H9 (cell line): ENCODE results near the gene ZWILCH. TPM values are rescaled to one million over a fixed set of nuclear protein-coding genes. Genes with fewer than 3 reads are reported as not detected.

ENCODE experiments used
- DNase-seq: peaks from one replicate; pipeline ENCODE4 v3.0.0-alpha.2; 2017
- H2AFZ ChIP-seq: one replicate; pipeline ENCODE4 v1.6.1; 2013; ENCODE audit warnings: mild to moderate bottlenecking, low read length, control low read depth, moderate library complexity
- H2AK5ac ChIP-seq: 2 replicates; pipeline ENCODE4 v1.6.1; 2013; ENCODE audit warnings: low read length, control low read depth, mixed read lengths; ENCODE audit not compliant: insufficient read length
- H2BK120ac ChIP-seq: one replicate; pipeline ENCODE4 v1.6.1; 2013; ENCODE audit warnings: low read depth, mild to moderate bottlenecking, low read length, control low read depth, inconsistent platforms; ENCODE audit not compliant: poor library complexity, severe bottlenecking
- H2BK12ac ChIP-seq: 2 replicates; pipeline ENCODE4 v1.6.1; 2013; ENCODE audit warnings: low read length, control low read depth, mixed read lengths, low read depth; ENCODE audit not compliant: insufficient read length
- H2BK15ac ChIP-seq: 2 replicates; pipeline ENCODE4 v1.6.1; 2013; ENCODE audit warnings: low read depth, low read length, control low read depth
- H2BK20ac ChIP-seq: one replicate; pipeline ENCODE4 v1.6.1; 2013; ENCODE audit warnings: low read depth, mild to moderate bottlenecking, low read length, control low read depth, inconsistent platforms; ENCODE audit not compliant: poor library complexity, severe bottlenecking
- H2BK5ac ChIP-seq: 2 replicates; pipeline ENCODE4 v1.6.1; 2013; ENCODE audit warnings: low read length, control low read depth, mixed read lengths; ENCODE audit not compliant: insufficient read length
- H3K14ac ChIP-seq: 2 replicates; pipeline ENCODE4 v1.6.1; 2013; ENCODE audit warnings: low read length, control low read depth; ENCODE audit not compliant: insufficient read depth
- H3K18ac ChIP-seq: 2 replicates; pipeline ENCODE4 v1.6.1; 2013; ENCODE audit warnings: low read depth, mild to moderate bottlenecking, mixed read lengths, low read length, control low read depth; ENCODE audit not compliant: insufficient read length
- H3K23ac ChIP-seq: 2 replicates; pipeline ENCODE4 v1.6.1; 2013; ENCODE audit warnings: low read length, control low read depth, mixed read lengths, low read depth; ENCODE audit not compliant: insufficient read length
- H3K23me2 ChIP-seq: 2 replicates; pipeline ENCODE4 v1.6.1; 2013; ENCODE audit warnings: low read depth, mild to moderate bottlenecking, mixed read lengths, low read length, control low read depth; ENCODE audit not compliant: insufficient read length, poor library complexity, severe bottlenecking
- H3K27ac ChIP-seq: 2 replicates; pipeline ENCODE4 v1.5.1; 2013; ENCODE audit warnings: low read length, control low read depth, mixed read lengths, low read depth; ENCODE audit not compliant: insufficient read length
- H3K27me3 ChIP-seq: 2 replicates; pipeline ENCODE4 v1.6.1; 2013; ENCODE audit warnings: low read length, control low read depth, inconsistent platforms; ENCODE audit not compliant: insufficient read depth
- H3K4ac ChIP-seq: 2 replicates; pipeline ENCODE4 v1.6.1; 2013; ENCODE audit warnings: low read depth, mild to moderate bottlenecking, control low read depth, inconsistent platforms, low read length, moderate library complexity
- H3K4me1 ChIP-seq: 2 replicates; pipeline ENCODE4 v1.6.1; 2013; ENCODE audit warnings: low read length, control low read depth, inconsistent platforms; ENCODE audit not compliant: insufficient read depth
- H3K4me2 ChIP-seq: 2 replicates; pipeline ENCODE4 v1.6.1; 2013; ENCODE audit warnings: low read length, control low read depth, mixed read lengths; ENCODE audit not compliant: insufficient read length, insufficient read depth
- H3K56ac ChIP-seq: 2 replicates; pipeline ENCODE4 v1.6.1; 2013; ENCODE audit warnings: low read depth, mild to moderate bottlenecking, mixed read lengths, low read length, control low read depth; ENCODE audit not compliant: insufficient read length
- H3K79me1 ChIP-seq: 2 replicates; pipeline ENCODE4 v1.6.1; 2013; ENCODE audit warnings: low read depth, mild to moderate bottlenecking, moderate library complexity, low read length, control low read depth, inconsistent platforms; ENCODE audit not compliant: insufficient read depth, poor library complexity, severe bottlenecking
- H3K79me2 ChIP-seq: 2 replicates; pipeline ENCODE4 v1.6.1; 2013; ENCODE audit warnings: low read length, control low read depth, inconsistent platforms; ENCODE audit not compliant: insufficient read depth
- H3K9ac ChIP-seq: 2 replicates; pipeline ENCODE4 v1.6.1; 2013; ENCODE audit warnings: low read length, control low read depth, mixed read lengths; ENCODE audit not compliant: insufficient read length; ENCODE audit errors: extremely low read depth
- H3K9me3 ChIP-seq: one replicate; pipeline ENCODE4 v1.6.1; 2013; ENCODE audit warnings: low read depth, low read length, inconsistent platforms; ENCODE audit not compliant: control insufficient read depth
- H3T11ph ChIP-seq: one replicate; pipeline ENCODE4 v1.6.1; 2013; ENCODE audit warnings: mild to moderate bottlenecking, low read length, control low read depth, inconsistent platforms
- H4K20me1 ChIP-seq: one replicate; pipeline ENCODE4 v1.6.1; 2013; ENCODE audit not compliant: control insufficient read depth, insufficient read length, insufficient read depth
- H4K5ac ChIP-seq: 2 replicates; pipeline ENCODE4 v1.6.1; 2013; ENCODE audit warnings: low read depth, mild to moderate bottlenecking, mixed read lengths, low read length, control low read depth; ENCODE audit not compliant: insufficient read length
- H4K8ac ChIP-seq: replicated peaks from 2 replicates; pipeline ENCODE4 v1.6.1; 2013; ENCODE audit warnings: low read length, control low read depth, mixed read lengths, low read depth; ENCODE audit not compliant: insufficient read length
- H4K91ac ChIP-seq: 2 replicates; pipeline ENCODE4 v1.6.1; 2013; ENCODE audit warnings: low read depth, mild to moderate bottlenecking, moderate library complexity, mixed read lengths, low read length, control low read depth; ENCODE audit not compliant: insufficient read length
- H3K27ac Mint-ChIP-seq, 3 experiments: 2 replicates in 2 of 3; 3 replicates in 1 of 3; pipeline ENCODE4 v1.8.0; 2020 to 2021; ENCODE audit warnings: mixed read lengths in 3 of 3, mild to moderate bottlenecking in 1 of 3, moderate library complexity in 1 of 3
- H3K27me3 Mint-ChIP-seq: 2 replicates; pipeline ENCODE4 v1.8.0; 2021; ENCODE audit warnings: low read depth, mild to moderate bottlenecking, moderate library complexity, mixed read lengths
- H3K36me3 Mint-ChIP-seq, 3 experiments: 2 replicates in 2 of 3; 3 replicates in 1 of 3; pipeline ENCODE4 v1.8.0; 2020 to 2021; ENCODE audit warnings: low read depth in 3 of 3, mixed read lengths in 3 of 3; ENCODE audit not compliant: insufficient read depth in 1 of 3
- H3K4me1 Mint-ChIP-seq, 2 experiments: 2 replicates each; pipeline ENCODE4 v1.8.0; 2020; ENCODE audit warnings: mixed read lengths in 2 of 2
- H3K4me3 Mint-ChIP-seq, 2 experiments: 2 replicates in 1 of 2; 3 replicates in 1 of 2; pipeline ENCODE4 v1.8.0; 2020 to 2021; ENCODE audit warnings: mild to moderate bottlenecking in 2 of 2, mixed read lengths in 2 of 2, moderate library complexity in 1 of 2
- H3K9me3 Mint-ChIP-seq, 2 experiments: 2 replicates in 1 of 2; 3 replicates in 1 of 2; pipeline ENCODE4 v1.8.0; 2020; ENCODE audit warnings: mild to moderate bottlenecking in 2 of 2, mixed read lengths in 2 of 2, moderate library complexity in 1 of 2
- WGBS: extraction: QIAGEN DNeasy Blood & Tissue Kit; methylation state at CpG from one replicate; pipeline ENCODE4 v1.1.7; 2013; ENCODE audit warnings: missing lambda C conversion rate, low lambda C conversion rate, mixed read lengths; ENCODE audit not compliant: insufficient read length; ENCODE audit errors: extremely low coverage; 5-methylcytosine and 5-hydroxymethylcytosine counted together
- microRNA-seq: library from miRNA; unstranded; fragments of <30 nt; microRNA quantifications from one replicate; pipeline ENCODE4, GENCODE V29; 2020; ENCODE audit warnings: borderline microRNAs expressed
- total RNA-seq: library from RNA; stranded (reverse); gene quantifications from 2 replicates; pipeline ENCODE4 v1.2.1, GENCODE V29; 2021
- TF ChIP-seq, protein P1 (sequence below): fragments of 200-600 bp; sonication (generic); conservative IDR thresholded peaks from 3 replicates; pipeline ENCODE4 v1.8.0; 2021; ENCODE audit warnings: antibody characterized with exemption, mild to moderate bottlenecking

Gene ZWILCH
- total RNA-seq, 1 experiment from 2014 or later = 47.2 TPM

DNA sequence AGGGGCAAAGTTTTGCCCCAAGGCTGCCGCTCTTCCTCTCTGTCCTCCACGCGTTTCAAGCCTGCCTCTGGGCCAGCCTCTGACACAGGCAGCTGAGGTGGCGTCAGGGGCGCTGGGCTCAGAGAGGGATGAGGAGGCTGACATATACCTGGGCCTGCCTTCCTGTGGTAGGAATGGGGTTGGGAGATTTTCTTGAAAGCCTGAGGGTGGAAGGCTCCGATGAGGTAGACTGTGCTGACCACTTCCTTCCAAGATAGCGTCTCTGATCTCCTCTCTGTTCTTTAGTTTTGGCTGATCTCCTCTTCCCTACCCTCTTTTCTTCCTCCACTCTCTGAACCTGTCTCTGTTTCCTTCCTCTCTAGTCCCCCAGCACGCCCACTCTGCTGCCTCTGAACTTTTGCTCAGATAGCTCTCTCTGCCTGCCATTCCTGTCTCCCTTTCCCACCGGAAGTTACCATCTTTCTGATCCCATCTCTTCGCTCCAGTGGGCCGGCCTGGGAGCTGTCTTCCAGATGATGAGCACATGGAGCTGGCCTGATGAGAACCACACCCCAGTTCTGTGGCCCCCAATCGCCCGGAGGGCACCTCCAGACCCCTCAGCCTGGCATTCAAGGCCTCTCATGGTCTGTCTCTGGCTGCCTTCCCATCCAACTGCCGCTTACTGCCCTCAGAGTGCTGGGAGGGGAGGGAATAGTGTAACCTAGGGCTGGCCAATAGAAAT lies 93.1 kb downstream of the ZWILCH start:
- no CpG with 5 or more reads among the region's 14 CpGs for WGBS
- H3K27me3 Mint-ChIP-seq = no peaks in the 10 kb centered on the region
- H3K79me2 ChIP-seq = no peaks in the 10 kb centered on the region
- no peaks in the 10 kb centered on the region for H4K20me1 ChIP-seq
- H4K5ac ChIP-seq = no peak overlapping the region
- peak overlapping the region in 1 of 3 experiments; percentile 5; a peak in 1 of 7 replicates for H3K27ac Mint-ChIP-seq
- H2BK20ac ChIP-seq = no peak overlapping the region
- H4K91ac ChIP-seq = no peak overlapping the region
- H2AK5ac ChIP-seq = no peak overlapping the region
- no peak overlapping the region for H2BK5ac ChIP-seq
- H2AFZ ChIP-seq = no peak overlapping the region
- no peak overlapping the region for H3K56ac ChIP-seq
- no peaks in the 10 kb centered on the region for H3K79me1 ChIP-seq
- H2BK15ac ChIP-seq = no peak overlapping the region
- H3K36me3 Mint-ChIP-seq = no peaks in the 10 kb centered on the region
- H2BK120ac ChIP-seq = no peak overlapping the region
- no peak overlapping the region for H3K9ac ChIP-seq
- DNase-seq = no peak
- H3K9me3 Mint-ChIP-seq = no peaks in the 10 kb centered on the region
- no peak overlapping the region for H3K4me2 ChIP-seq
- no peaks in the 10 kb centered on the region for H3K27me3 ChIP-seq
- no peak overlapping the region for H3T11ph ChIP-seq
- H3K27ac ChIP-seq = no peak overlapping the region
- no peak overlapping the region for H3K14ac ChIP-seq
- peaks cover 0 to 12% of the 10 kb centered on the region in 2 experiments; a peak in 2 of 4 replicates for H3K4me1 Mint-ChIP-seq
- H3K4ac ChIP-seq = no peak overlapping the region
- H3K4me3 Mint-ChIP-seq = no peak overlapping the region
- H3K23me2 ChIP-seq = no peaks in the 10 kb centered on the region
- no peak overlapping the region for H4K8ac ChIP-seq
- H3K4me1 ChIP-seq = no peaks in the 10 kb centered on the region
- no peak overlapping the region for H3K18ac ChIP-seq
- no peak overlapping the region for H3K23ac ChIP-seq
- H3K9me3 ChIP-seq = no peaks in the 10 kb centered on the region
- TF ChIP-seq, protein P1, sequence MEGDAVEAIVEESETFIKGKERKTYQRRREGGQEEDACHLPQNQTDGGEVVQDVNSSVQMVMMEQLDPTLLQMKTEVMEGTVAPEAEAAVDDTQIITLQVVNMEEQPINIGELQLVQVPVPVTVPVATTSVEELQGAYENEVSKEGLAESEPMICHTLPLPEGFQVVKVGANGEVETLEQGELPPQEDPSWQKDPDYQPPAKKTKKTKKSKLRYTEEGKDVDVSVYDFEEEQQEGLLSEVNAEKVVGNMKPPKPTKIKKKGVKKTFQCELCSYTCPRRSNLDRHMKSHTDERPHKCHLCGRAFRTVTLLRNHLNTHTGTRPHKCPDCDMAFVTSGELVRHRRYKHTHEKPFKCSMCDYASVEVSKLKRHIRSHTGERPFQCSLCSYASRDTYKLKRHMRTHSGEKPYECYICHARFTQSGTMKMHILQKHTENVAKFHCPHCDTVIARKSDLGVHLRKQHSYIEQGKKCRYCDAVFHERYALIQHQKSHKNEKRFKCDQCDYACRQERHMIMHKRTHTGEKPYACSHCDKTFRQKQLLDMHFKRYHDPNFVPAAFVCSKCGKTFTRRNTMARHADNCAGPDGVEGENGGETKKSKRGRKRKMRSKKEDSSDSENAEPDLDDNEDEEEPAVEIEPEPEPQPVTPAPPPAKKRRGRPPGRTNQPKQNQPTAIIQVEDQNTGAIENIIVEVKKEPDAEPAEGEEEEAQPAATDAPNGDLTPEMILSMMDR = no peak
- H2BK12ac ChIP-seq = no peak overlapping the region

Small RNA genes within 50 kb of the gene (microRNA-seq; reads per million reads assigned to microRNA genes)
- gene MIR4512 = not detected

Other genes starting within 250 kb of the ZWILCH start
- 30.2 and 30.7 TPM in 2 replicates for gene DIS3L, start 211.8 kb upstream of the ZWILCH start, total RNA-seq
- gene TIPIN, start 148.6 kb upstream of the ZWILCH start, total RNA-seq = 26.9 and 28.3 TPM in 2 replicates
- 50.4 and 50.8 TPM in 2 replicates for gene MAP2K1, start 118.4 kb upstream of the ZWILCH start, total RNA-seq
- 28.9 and 30.7 TPM in 2 replicates for gene SNAPC5, start 7.6 kb upstream of the ZWILCH start, total RNA-seq
- gene RPL4, start 471 bp upstream of the ZWILCH start, total RNA-seq = 3,988 and 4,137 TPM in 2 replicates
- gene LCTL, start 60.7 kb downstream of the ZWILCH start, total RNA-seq = 1.8 and 2.3 TPM in 2 replicates
- gene SMAD6, start 196.9 kb downstream of the ZWILCH start, total RNA-seq = 6.0 and 6.8 TPM in 2 replicates